ENCODE results near the gene CPLX1.

CPLX1 gene

GRCh38 chr4:825971-826330 is at the start of gene CPLX1:
Gene CPLX1 (minus strand): TSS chr4:826129. CDS start chr4:824522, 1,607 bp downstream.
- Mint-ChIP-seq H3K9me3 (no peaks in the 10 kb centered on the region), H3K4me1 (no peaks in the 10 kb centered on the region), H3K4me3 (no peak within 1 kb of the TSS), H3K27ac (no peak within 1 kb of the TSS), H3K27me3 (peaks cover 56% of the 10 kb centered on the region), H3K36me3 (ENCODE audit: low read depth) (no peaks in the 10 kb centered on the region)
- ATAC-seq: no peak
- DNase-seq: no peak

- H3K9me3 Mint-ChIP-seq: no peaks in the 10 kb centered on the region
- H3K27me3 Mint-ChIP-seq: no peaks in the 10 kb centered on the region
- H3K4me1 Mint-ChIP-seq: peaks cover 24% of the 10 kb centered on the region
- ATAC-seq (no peak), DNase-seq (no peak)
- peaks cover 51% of the 10 kb centered on the region for H3K36me3 Mint-ChIP-seq (ENCODE audit: low read depth)
- no peak overlapping the region for H3K27ac Mint-ChIP-seq
- no peak overlapping the region for H3K4me3 Mint-ChIP-seq
Observed at GRCh38 chr4:874971-875817, 49.3 kb upstream of the CPLX1 start.

DNA sequence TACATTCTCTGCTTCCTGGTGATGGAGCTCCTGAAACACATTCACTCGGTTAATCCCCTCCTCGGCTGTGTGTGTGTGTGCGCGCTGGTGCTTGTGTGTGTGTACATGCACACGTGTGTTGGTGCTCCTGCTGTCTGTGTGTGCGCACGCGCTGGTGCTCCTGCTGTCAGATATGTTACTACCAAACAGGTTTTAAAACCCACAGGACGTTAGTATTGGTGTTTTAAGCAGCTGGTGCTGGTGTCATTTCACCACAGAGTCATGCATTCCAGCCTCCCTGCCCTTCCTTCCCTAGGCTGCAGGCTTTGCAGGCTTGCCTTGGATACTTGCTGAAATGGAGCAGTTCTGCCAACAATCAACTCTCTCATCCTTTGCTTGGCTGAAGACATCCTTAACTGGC is 48.1 kb upstream of the CPLX1 start:
- DNase-seq: no peak
- Mint-ChIP-seq H3K27me3 (no peaks in the 10 kb centered on the region), H3K36me3 (ENCODE audit: low read depth) (peaks cover 52% of the 10 kb centered on the region), H3K27ac (no peak overlapping the region), H3K9me3 (no peaks in the 10 kb centered on the region), H3K4me3 (no peak overlapping the region), H3K4me1 (peaks cover 12% of the 10 kb centered on the region)
- ATAC-seq: no peak

DNA sequence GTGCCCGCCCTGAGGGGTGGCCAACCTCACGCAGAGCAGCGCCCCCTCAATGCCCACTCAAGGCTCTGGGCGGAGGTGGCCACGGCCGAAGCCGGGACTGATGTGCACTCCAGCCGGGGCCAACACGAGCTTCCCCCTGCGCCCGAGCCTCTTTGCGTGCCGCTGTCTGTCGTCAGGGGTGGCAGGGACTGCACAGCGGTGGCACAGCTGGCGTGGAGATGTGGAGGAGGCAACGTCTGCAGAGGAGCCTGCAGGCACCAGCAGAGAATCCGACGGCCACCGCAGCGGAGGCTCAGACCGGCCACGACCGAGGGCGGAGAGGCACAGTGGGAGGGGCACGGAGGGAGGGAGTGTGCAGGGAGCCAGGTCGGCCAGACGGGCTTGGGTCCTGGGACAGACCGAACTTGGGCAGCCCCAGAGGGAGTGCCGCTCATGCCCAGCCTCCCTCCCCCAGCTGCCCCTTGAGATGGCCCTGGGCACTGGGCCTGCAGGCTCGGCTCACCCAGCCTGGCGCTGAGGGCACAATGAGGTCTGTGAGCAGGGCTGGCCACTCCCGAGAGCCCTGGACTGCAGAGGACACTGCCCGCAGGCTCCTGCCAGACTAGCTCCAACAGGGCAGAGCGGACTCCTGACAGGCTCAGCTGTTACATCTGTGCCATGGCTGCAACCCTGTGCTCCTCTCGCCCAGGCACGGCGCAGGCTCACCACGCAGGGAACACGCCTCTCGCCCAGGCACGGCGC is 46.5 kb upstream of the CPLX1 start:
- Mint-ChIP-seq H3K4me1 (no peaks in the 10 kb centered on the region), H3K36me3 (ENCODE audit: low read depth) (peaks cover 43% of the 10 kb centered on the region), H3K9me3 (no peaks in the 10 kb centered on the region)

DNA sequence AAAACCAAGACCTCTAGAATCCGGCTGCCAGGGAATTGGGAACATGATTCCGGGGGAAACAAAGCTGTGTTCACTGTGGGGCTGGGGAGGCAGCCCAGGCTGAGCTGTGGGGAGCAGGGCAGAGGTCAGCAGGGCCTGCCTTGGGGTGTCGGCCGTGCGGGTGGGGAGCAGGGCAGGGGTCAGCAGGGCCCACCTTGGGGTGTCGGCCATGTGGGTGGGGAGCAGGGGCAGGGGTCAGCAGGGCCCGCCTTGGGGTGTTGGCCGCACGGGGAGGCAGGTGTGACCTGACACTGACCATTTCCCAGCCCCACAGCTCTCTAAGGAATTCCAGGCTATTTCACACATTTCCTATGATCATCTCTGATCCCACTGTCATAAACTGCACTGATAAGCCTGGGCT is 45.6 kb upstream of the CPLX1 start:
- Mint-ChIP-seq H3K4me1 (no peaks in the 10 kb centered on the region), H3K36me3 (ENCODE audit: low read depth) (peaks cover 37% of the 10 kb centered on the region), H3K27ac (no peak overlapping the region), H3K9me3 (no peaks in the 10 kb centered on the region), H3K4me3 (no peak overlapping the region), H3K27me3 (no peaks in the 10 kb centered on the region)
- DNase-seq: no peak
- ATAC-seq: no peak

More for the DNA sequence above, 46.5 kb upstream of the CPLX1 start:
- no peak overlapping the region for H3K4me3 Mint-ChIP-seq
- H3K27ac Mint-ChIP-seq: no peak overlapping the region
- no peak for ATAC-seq
- no peaks in the 10 kb centered on the region for H3K27me3 Mint-ChIP-seq
- no peak for DNase-seq

GRCh38 chr4:870951-871350 is 45.0 kb upstream of the CPLX1 start:
- H3K9me3 Mint-ChIP-seq: no peaks in the 10 kb centered on the region
- no peaks in the 10 kb centered on the region for H3K4me1 Mint-ChIP-seq
- no peak for DNase-seq
- no peaks in the 10 kb centered on the region for H3K27me3 Mint-ChIP-seq
- peaks cover 38% of the 10 kb centered on the region for H3K36me3 Mint-ChIP-seq (ENCODE audit: low read depth)
- no peak overlapping the region for H3K4me3 Mint-ChIP-seq
- no peak overlapping the region for H3K27ac Mint-ChIP-seq
- no peak for ATAC-seq

DNA sequence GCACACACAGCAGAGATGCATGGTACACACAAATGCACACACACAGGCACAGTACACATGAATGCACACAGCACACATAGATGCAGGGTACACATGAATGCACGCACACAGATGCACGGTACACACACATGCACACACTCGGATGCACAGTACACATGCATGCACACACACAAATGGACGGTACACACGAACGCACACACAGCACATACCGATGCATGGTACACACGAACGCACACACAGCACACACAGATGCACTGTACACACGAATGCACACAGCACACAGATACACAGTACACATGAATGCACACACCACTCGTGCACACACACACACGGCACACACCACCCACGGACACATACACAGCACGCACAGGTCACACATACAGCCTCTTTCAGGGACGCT is 43.8 kb upstream of the CPLX1 start:
- Mint-ChIP-seq H3K27me3 (no peaks in the 10 kb centered on the region), H3K9me3 (no peaks in the 10 kb centered on the region), H3K27ac (no peak overlapping the region), H3K4me3 (no peak overlapping the region), H3K4me1 (no peaks in the 10 kb centered on the region), H3K36me3 (ENCODE audit: low read depth) (peaks cover 30% of the 10 kb centered on the region)
- DNase-seq (no peak), ATAC-seq (no peak)

DNA sequence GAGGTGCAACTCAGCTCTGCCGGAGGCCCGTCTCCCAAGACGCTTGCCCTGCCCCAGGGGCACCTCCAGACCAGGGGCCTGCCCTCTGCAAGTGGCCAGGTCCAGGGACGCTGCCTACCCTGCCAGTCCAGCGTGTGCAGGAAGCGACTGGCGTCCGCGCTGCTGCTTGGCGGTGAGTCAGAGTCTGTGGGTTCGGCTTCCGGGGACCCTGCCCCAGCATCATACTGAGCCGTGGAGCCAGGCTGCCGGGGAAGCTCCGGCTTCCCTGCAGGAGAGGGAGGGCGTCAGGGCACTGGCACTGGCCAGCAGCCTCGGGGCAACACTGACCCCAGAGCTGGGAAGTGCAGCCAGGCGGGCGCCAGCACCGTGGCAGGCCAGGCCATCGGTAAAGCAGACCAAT is 42.5 kb upstream of the CPLX1 start:
- H3K4me1 Mint-ChIP-seq: no peaks in the 10 kb centered on the region
- peaks cover 25% of the 10 kb centered on the region for H3K36me3 Mint-ChIP-seq (ENCODE audit: low read depth)
- ATAC-seq (no peak), DNase-seq (no peak)
- H3K27me3 Mint-ChIP-seq: no peaks in the 10 kb centered on the region
- no peaks in the 10 kb centered on the region for H3K9me3 Mint-ChIP-seq
- no peak overlapping the region for H3K4me3 Mint-ChIP-seq
- H3K27ac Mint-ChIP-seq: no peak overlapping the region

DNA sequence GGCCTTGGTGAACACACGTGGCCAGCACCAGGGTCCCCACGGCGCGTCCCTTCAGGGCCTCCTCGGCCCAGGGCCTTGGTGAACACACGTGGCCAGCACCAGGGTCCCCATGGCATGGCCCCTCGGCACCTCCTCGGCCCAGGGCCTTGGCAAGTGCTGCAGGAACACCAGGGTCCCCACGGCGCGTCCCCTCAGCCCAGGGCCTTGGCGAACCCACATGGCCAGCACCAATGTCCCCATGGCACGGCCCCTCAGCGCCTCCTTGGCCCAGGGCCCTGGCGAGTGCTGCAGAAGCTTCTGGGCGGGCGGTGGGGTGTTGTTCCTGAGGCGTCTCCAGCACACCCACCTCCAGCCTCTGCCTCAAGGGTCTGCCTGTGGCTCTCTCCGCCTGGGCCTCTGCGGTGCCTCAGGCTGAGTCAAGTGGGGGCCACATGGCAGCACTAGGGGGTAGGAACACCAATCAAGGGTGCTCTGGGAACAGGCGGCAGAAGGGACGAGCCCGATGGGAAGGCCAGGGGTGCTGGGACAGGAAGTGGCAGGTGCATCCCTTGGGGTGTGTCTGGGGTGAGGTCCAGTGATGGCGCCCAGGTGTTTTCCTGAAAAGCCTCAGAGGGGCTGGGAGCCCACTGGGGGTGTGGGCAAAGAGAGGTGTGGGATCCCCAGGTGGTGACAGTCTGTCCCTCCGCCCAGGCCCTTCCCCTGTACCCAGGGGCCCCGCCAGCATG is 41.8 kb upstream of the CPLX1 start:
- no peak for ATAC-seq
- H3K4me1 Mint-ChIP-seq: no peaks in the 10 kb centered on the region
- no peaks in the 10 kb centered on the region for H3K9me3 Mint-ChIP-seq
- H3K4me3 Mint-ChIP-seq: no peak overlapping the region
- H3K27ac Mint-ChIP-seq: no peak overlapping the region
- H3K27me3 Mint-ChIP-seq: no peaks in the 10 kb centered on the region
- H3K36me3 Mint-ChIP-seq (ENCODE audit: low read depth): peaks cover 29% of the 10 kb centered on the region
- no peak for DNase-seq

GRCh38 chr4:866761-867390 is 40.9 kb upstream of the CPLX1 start:
- peaks cover 31% of the 10 kb centered on the region for H3K36me3 Mint-ChIP-seq (ENCODE audit: low read depth)
- no peaks in the 10 kb centered on the region for H3K9me3 Mint-ChIP-seq
- H3K4me3 Mint-ChIP-seq: no peak overlapping the region
- no peaks in the 10 kb centered on the region for H3K27me3 Mint-ChIP-seq
- ATAC-seq (peak; percentile 14), DNase-seq (no peak)
- no peaks in the 10 kb centered on the region for H3K4me1 Mint-ChIP-seq
- no peak overlapping the region for H3K27ac Mint-ChIP-seq

DNA sequence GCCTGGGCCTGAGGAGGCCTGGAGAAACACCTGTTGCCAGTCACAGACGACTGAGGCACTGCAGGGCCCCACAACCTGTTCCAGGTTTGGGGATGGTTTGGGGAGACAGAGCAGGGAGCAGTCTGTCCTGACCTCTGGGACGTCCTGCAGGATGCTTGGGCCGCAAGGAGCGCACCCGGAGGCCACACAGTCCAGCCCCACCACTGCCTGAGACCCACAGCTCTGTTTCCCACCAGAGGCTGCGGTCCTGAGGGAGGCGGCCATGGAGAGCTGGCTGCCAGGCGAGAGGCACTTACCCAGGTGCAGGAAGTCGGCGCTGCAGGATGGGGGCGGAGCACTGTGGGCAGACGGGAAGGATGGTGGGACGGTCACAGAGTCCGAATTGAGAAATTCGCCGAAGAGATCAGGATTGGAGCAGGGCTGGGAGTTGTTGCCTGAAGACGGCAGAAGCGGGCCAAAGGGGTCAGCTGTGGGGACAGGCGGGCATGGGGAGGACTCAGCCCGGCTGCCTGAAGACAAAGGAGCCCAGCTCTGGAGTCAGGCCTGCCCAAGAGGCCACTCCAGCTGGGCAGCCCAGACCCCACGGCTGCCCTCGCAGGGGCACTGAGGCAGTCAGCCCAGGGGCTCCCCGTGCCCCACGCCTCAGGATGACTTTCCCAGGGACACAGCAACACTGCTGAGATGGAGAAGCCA is 40.3 kb upstream of the CPLX1 start:
- ATAC-seq (no peak), DNase-seq (no peak)
- Mint-ChIP-seq H3K9me3 (no peaks in the 10 kb centered on the region), H3K4me1 (no peaks in the 10 kb centered on the region), H3K36me3 (ENCODE audit: low read depth) (peaks cover 35% of the 10 kb centered on the region), H3K27ac (no peak overlapping the region), H3K27me3 (no peaks in the 10 kb centered on the region), H3K4me3 (no peak overlapping the region)

- peaks cover 36% of the 10 kb centered on the region for H3K36me3 Mint-ChIP-seq (ENCODE audit: low read depth)
- H3K27me3 Mint-ChIP-seq: no peaks in the 10 kb centered on the region
- no peak overlapping the region for H3K27ac Mint-ChIP-seq
- ATAC-seq (no peak), DNase-seq (no peak)
- no peaks in the 10 kb centered on the region for H3K9me3 Mint-ChIP-seq
- H3K4me3 Mint-ChIP-seq: no peak overlapping the region
- no peaks in the 10 kb centered on the region for H3K4me1 Mint-ChIP-seq
Observed at GRCh38 chr4:865572-865971, 39.6 kb upstream of the CPLX1 start.

DNA sequence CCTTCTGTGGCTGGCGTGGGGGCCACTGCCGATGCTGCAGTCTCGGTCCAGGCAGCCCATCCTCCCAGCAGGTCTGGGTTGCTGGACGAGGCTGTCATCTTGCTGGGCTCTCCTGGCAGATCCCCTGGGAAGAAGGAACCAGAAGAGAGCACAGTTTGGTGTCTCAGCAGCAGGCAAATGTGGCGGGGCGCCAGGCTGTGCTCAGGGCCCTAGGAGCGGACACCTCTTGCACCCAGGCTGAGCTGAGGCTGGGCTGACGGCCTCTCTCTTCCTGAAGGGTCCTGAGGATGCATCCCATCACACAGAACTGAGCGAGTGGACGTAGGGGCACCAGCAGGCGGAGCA is 39.2 kb upstream of the CPLX1 start:
- Mint-ChIP-seq H3K9me3 (no peaks in the 10 kb centered on the region), H3K27me3 (no peaks in the 10 kb centered on the region), H3K27ac (no peak overlapping the region), H3K36me3 (ENCODE audit: low read depth) (peaks cover 36% of the 10 kb centered on the region), H3K4me3 (no peak overlapping the region), H3K4me1 (no peaks in the 10 kb centered on the region)
- DNase-seq (no peak), ATAC-seq (no peak)

- Mint-ChIP-seq H3K4me1 (no peaks in the 10 kb centered on the region), H3K27ac (no peak overlapping the region), H3K27me3 (no peaks in the 10 kb centered on the region), H3K9me3 (no peaks in the 10 kb centered on the region), H3K4me3 (no peak overlapping the region), H3K36me3 (ENCODE audit: low read depth) (peaks cover 33% of the 10 kb centered on the region)
- DNase-seq (no peak), ATAC-seq (no peak)
Observed at GRCh38 chr4:864456-865120, 38.7 kb upstream of the CPLX1 start.

All from activated naive CD8-positive, alpha-beta T cell treated with anti-CD3 and anti-CD28 coated beads, Interleukin-2, amount 50 U/mL, for 24 hours (primary cell).